Glutamatergic neuron (in vitro differentiated cells): ENCODE data around the gene CRYZ. TPM values are rescaled to one million over a fixed set of nuclear protein-coding genes. Genes with fewer than 3 reads are reported as not detected.

Experiments used
- DNase-seq: peaks from one replicate; pipeline ENCODE4 v3.0.0; 2022
- H3K27ac Mint-ChIP-seq: one replicate; pipeline ENCODE4 v1.8.0; 2020; ENCODE audit warnings: mild to moderate bottlenecking, mixed read lengths, inconsistent platforms; ENCODE audit not compliant: unreplicated experiment
- H3K27me3 Mint-ChIP-seq: one replicate; pipeline ENCODE4 v1.8.0; 2020; ENCODE audit warnings: mild to moderate bottlenecking, moderate library complexity, mixed read lengths, inconsistent platforms; ENCODE audit not compliant: unreplicated experiment
- H3K36me3 Mint-ChIP-seq: one replicate; pipeline ENCODE4 v1.8.0; 2020; ENCODE audit warnings: mild to moderate bottlenecking, mixed read lengths, inconsistent platforms; ENCODE audit not compliant: unreplicated experiment
- H3K4me1 Mint-ChIP-seq: one replicate; pipeline ENCODE4 v1.8.0; 2020; ENCODE audit warnings: mild to moderate bottlenecking, low read depth, mixed read lengths, inconsistent platforms; ENCODE audit not compliant: unreplicated experiment
- H3K4me3 Mint-ChIP-seq: one replicate; pipeline ENCODE4 v1.8.0; 2020; ENCODE audit warnings: mild to moderate bottlenecking, mixed read lengths, inconsistent platforms; ENCODE audit not compliant: unreplicated experiment
- H3K9me3 Mint-ChIP-seq: one replicate; pipeline ENCODE4 v1.8.0; 2020; ENCODE audit warnings: mild to moderate bottlenecking, moderate library complexity, mixed read lengths, inconsistent platforms; ENCODE audit not compliant: unreplicated experiment
- total RNA-seq: library from RNA; stranded (reverse); fragmentation: NEBNext Ultra II Directional; extraction: Animal tissue kit (Norgen Biotek cat#: 25700); gene quantifications from one replicate; pipeline ENCODE4 v1.2.1, GENCODE V29; 2021; ENCODE audit not compliant: unreplicated experiment
- TF ChIP-seq, protein P1 (sequence below): fragments of 200-600 bp; sonication (generic); IDR thresholded peaks from one replicate; pipeline ENCODE4 v1.5.0; 2021; ENCODE audit not compliant: partially characterized antibody, unreplicated experiment

Gene CRYZ
- total RNA-seq, 1 donor from 2014 or later, result 16.2 TPM

DNA sequence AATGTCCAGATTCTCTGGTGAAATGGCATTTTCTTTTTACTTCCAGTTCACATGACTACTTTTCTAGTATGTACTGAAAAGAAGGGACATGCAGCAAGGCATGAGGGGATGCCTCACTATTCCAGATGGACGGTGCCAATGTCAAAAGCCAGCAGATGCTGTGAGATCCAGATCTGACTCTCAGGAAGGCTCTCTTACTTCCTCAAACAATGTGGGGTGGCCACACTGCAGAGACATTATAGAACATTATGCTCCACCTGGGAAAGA, 17.7 kb downstream of the CRYZ start:
- Mint-ChIP-seq H3K4me3 (no peak overlapping the region), H3K27ac (no peak overlapping the region), H3K9me3 (no peaks in the 10 kb centered on the region), H3K27me3 (no peaks in the 10 kb centered on the region), H3K4me1 (peaks cover 13% of the 10 kb centered on the region), H3K36me3 (peaks cover 5% of the 10 kb centered on the region)
- no peak for DNase-seq
- TF ChIP-seq, protein P1, sequence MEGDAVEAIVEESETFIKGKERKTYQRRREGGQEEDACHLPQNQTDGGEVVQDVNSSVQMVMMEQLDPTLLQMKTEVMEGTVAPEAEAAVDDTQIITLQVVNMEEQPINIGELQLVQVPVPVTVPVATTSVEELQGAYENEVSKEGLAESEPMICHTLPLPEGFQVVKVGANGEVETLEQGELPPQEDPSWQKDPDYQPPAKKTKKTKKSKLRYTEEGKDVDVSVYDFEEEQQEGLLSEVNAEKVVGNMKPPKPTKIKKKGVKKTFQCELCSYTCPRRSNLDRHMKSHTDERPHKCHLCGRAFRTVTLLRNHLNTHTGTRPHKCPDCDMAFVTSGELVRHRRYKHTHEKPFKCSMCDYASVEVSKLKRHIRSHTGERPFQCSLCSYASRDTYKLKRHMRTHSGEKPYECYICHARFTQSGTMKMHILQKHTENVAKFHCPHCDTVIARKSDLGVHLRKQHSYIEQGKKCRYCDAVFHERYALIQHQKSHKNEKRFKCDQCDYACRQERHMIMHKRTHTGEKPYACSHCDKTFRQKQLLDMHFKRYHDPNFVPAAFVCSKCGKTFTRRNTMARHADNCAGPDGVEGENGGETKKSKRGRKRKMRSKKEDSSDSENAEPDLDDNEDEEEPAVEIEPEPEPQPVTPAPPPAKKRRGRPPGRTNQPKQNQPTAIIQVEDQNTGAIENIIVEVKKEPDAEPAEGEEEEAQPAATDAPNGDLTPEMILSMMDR, result no peak

DNA sequence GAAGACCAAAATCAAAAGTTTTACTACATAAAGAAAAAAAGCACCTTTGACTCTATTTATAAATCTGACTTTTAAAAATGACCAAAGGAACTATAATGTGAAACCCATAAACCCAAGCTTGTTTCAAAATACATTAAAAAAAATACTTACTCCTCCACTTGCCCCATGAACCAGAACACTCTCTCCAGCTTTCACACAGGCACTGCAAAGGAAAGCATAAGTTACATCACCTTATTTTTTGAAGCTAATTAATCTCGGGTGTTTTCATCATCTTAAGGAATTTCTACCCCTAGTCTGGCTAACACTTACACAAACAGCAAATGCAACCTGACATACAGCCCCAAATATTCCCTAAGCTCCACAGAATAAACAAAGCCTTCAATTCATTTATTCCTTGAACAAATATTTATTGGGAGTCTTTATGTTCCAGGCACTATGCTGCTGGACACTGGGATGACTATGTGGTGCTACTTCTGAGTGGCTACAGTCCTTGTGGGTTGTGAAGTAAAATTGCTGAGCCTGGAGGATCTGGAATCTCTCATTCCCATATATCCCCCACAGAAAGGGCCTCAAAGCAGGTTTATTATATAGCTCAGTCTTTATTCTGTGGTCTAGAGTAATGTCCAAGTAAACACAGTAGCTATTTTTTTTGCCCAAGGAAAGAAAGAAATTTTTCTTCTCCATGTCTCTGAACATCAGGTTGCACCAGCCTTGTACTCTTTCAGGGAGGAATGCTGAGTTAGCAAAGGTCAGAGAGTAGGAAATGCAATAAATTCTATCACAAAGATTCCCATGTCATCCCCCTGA, 18.2 kb downstream of the CRYZ start:
- Mint-ChIP-seq H3K4me1 (peaks cover 13% of the 10 kb centered on the region), H3K4me3 (no peak overlapping the region), H3K9me3 (no peaks in the 10 kb centered on the region), H3K27ac (no peak overlapping the region), H3K36me3 (peaks cover 5% of the 10 kb centered on the region), H3K27me3 (no peaks in the 10 kb centered on the region)
- TF ChIP-seq, protein P1, result no peak
- no peak for DNase-seq

DNA sequence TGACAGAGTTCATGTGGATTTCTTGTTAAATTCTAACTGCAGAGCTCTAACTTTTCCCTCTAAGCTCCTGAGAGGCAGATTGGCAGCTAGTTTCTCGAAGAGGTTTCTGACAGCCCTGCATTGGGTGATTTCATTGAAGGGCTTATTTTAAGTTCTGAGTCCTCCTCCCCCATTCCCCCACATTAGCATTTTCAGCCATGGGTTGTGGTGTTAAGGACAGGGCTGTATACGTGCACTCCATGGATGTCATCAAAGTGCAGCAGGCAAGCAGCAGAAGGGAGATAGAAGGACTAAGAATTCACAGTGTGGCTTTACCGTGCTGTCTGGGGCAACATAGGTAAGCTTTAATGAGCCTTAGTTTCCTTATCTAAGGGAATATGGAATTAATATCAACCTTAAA, 19.0 kb downstream of the CRYZ start:
- Mint-ChIP-seq H3K27ac (no peak overlapping the region), H3K36me3 (peaks cover 5% of the 10 kb centered on the region), H3K27me3 (no peaks in the 10 kb centered on the region), H3K4me3 (no peak overlapping the region), H3K9me3 (no peaks in the 10 kb centered on the region), H3K4me1 (peaks cover 12% of the 10 kb centered on the region)
- TF ChIP-seq, protein P1, result no peak
- no peak for DNase-seq

DNA sequence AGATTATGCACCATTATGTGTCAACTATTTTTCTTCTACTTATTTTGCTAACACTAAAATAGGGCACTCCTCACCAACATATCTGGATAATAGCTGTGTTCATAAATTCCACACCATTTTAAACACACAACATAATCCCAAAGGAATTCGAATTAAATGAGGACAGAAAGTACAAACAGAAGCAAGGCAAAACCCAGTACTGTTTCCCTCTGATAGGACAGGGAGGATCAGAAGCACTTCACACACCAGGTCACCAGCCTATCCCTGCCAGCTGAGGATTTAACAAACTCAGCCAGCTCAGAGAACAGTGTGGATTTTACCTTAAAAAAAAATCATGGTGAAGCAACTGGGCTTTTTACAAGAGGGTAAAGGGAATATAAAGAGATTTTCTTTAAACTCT, 20.0 kb downstream of the CRYZ start:
- Mint-ChIP-seq H3K9me3 (no peaks in the 10 kb centered on the region), H3K36me3 (peaks cover 5% of the 10 kb centered on the region), H3K4me3 (no peak overlapping the region), H3K27me3 (no peaks in the 10 kb centered on the region), H3K27ac (no peak overlapping the region), H3K4me1 (peaks cover 12% of the 10 kb centered on the region)
- TF ChIP-seq, protein P1, result no peak
- DNase-seq, result no peak

DNA sequence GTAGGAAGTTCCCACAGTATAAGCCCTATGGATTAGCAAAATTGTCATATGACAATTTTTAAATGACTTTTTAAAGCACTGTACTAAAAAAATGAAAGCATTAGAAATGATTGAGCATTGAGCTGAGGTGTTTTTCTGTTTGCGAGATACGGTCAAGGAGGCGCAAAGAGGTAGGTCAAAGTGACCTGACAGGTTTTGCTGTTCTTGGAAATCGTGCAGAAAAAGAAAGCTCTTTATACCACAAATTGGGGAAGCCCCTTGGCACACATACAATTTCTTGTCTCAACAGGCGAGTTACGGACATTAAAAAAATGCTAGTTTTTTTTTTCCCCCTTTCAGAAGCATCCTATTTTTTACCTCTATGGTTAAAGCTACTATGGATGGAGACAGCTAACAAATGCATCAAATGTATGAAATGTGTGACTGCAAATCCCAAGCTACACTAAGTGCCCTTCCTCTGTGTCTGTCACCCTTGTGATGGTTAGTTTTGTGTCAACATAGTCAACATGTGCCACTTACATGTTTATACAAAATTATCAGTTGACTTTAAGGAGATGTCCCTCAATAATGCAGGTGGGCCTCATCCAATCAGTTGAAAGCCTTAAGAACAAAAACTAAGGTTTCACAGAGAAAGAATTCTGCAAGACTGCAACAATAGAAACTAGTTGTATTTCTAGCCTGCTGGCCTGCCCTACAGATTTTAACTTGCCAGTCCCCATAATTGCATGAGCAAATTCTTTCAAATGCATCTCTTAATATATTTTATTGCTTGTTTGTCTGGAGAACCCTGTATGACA, 29.3 kb downstream of the CRYZ start:
- Mint-ChIP-seq H3K4me3 (no peak overlapping the region), H3K36me3 (no peaks in the 10 kb centered on the region), H3K4me1 (peaks cover 3% of the 10 kb centered on the region), H3K27ac (no peak overlapping the region), H3K9me3 (no peaks in the 10 kb centered on the region), H3K27me3 (no peaks in the 10 kb centered on the region)
- DNase-seq, result no peak
- TF ChIP-seq, protein P1, result no peak
